AG04449 (cell line): ENCODE results near the gene ALS2CL.

Experiments
- CTCF ChIA-PET: fragments of 350-600 bp; formaldehyde crosslinking; extraction: SDS; loops from one replicate; lab custom pipeline; 2021; ENCODE audit warnings: antibody characterized with exemption; lab: Yijun Ruan, JAX
- POLR2A ChIA-PET: fragments of 400-600, 350-600 bp; formaldehyde crosslinking; extraction: SDS; loops from one replicate; lab custom pipeline; 2020; ENCODE audit warnings: antibody characterized with exemption, inconsistent platforms; lab: Yijun Ruan, JAX
- DNase-seq: peaks from one replicate; pipeline ENCODE4 v3.0.0-alpha.2; 2010; ENCODE audit warnings: low read depth, low spot score
- H3K4me3 ChIP-seq: 2 replicates; pipeline ENCODE4 v1.5.1; 2011; ENCODE audit warnings: low read depth, mild to moderate bottlenecking, control low read depth, low read length
- TF ChIP-seq, protein P1 (sequence below): IDR thresholded peaks from one replicate; pipeline ENCODE4 v1.5.1; 2011; ENCODE audit warnings: mild to moderate bottlenecking, moderate library complexity, low read length, control low read depth, inconsistent platforms; ENCODE audit not compliant: insufficient read depth; ENCODE audit errors: missing control alignments

The ALS2CL gene

DNA sequence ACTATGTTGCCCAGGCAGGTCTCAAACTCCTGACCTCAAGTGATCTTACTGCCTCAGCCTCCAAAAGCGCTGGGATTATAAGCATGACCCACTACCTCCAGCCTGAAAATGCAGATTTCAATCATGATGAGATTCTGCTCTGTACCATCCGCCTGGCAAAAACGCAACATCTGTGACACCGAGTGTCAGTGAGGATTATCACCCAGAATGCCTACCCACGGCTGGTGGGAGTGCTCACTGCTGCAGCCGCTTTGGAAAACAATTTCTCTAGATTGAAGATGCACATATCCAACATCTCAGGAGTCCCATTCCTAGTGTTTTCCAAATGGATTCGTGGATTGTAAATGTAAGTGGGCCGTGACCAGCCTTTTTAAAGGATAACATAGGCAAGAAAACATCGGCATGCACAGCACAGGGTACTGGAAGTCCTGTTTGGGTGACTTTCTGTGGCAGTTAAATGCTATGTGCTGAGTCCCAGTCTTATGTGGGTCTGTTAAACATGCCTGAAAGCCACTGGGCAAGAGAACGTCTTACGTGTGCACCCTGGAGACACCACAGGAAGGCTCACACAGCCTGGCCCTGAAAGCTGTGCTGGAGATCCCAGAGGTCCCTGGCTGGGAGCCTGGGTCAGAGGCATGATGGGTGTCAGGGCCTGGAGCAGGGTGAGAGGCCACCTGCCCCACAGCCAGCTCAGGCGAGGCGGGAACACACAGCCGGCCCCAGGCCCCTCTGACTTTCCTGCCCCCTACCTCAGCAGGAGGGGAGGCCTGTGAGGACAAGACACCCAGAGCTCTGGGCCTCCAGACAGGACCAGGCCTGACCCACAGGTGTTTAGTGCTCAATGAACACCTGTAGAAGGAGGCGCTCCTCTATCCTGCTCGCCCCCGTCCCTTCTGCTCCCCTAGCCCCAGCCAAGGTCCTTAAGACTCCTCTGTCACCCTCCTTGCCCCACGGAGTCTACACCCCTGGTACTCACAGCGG is 23.3 kb upstream of the ALS2CL start:
- no peak overlapping the region for H3K4me3 ChIP-seq
- no peak for DNase-seq
- TF ChIP-seq, protein P1, sequence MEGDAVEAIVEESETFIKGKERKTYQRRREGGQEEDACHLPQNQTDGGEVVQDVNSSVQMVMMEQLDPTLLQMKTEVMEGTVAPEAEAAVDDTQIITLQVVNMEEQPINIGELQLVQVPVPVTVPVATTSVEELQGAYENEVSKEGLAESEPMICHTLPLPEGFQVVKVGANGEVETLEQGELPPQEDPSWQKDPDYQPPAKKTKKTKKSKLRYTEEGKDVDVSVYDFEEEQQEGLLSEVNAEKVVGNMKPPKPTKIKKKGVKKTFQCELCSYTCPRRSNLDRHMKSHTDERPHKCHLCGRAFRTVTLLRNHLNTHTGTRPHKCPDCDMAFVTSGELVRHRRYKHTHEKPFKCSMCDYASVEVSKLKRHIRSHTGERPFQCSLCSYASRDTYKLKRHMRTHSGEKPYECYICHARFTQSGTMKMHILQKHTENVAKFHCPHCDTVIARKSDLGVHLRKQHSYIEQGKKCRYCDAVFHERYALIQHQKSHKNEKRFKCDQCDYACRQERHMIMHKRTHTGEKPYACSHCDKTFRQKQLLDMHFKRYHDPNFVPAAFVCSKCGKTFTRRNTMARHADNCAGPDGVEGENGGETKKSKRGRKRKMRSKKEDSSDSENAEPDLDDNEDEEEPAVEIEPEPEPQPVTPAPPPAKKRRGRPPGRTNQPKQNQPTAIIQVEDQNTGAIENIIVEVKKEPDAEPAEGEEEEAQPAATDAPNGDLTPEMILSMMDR: no peak
- CTCF ChIA-PET: interaction anchor here (1.0 to 4.0 kb wide), 3 partner anchors 10 to 178 kb away, joined by 3 to 29 read pairs (median 3); no protein-coding TSS in a partner anchor
- POLR2A ChIA-PET: no interaction called here

DNA sequence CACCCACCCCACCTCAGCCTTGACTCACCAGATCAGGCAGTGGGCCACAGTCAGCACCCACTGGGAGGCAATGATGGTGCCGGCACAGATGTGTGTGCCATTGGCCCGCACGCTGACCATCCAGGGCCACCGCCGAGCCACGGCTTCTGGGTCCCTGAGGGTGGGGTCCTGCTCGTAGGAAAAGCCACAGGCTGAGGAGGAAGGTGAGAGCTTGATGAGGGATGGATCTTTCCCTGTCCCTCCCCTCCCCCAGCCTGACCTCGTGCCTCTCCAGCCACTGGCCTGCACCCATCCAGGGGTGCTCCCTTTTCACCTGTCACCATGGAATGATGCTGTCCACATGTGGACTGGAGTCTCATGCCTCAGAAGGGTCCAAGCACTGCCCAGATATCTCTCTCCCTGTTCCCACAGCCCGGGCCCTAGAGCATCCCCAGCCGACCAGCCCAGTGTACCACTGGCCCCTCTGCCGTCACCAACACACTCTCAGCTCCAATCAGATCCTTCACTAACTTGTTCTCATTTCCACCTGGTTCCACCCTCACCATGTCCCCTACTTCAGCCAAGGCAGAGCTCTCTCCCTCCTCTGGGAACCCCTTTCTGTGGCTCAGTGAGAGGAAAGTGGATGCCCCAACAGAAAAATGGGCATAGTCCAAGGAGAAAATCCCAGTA is 22.2 kb upstream of the ALS2CL start:
- CTCF ChIA-PET: interaction anchor here (1.0 to 4.0 kb wide), 3 partner anchors 9 to 179 kb away, joined by 3 to 29 read pairs (median 6); no protein-coding TSS in a partner anchor
- no peak overlapping the region for H3K4me3 ChIP-seq
- TF ChIP-seq, protein P1: no peak
- DNase-seq: no peak
- POLR2A ChIA-PET: interaction anchor here (0.7 kb wide), 1 partner anchor 27 kb away, joined by 3 read pairs; no protein-coding TSS in a partner anchor

DNA sequence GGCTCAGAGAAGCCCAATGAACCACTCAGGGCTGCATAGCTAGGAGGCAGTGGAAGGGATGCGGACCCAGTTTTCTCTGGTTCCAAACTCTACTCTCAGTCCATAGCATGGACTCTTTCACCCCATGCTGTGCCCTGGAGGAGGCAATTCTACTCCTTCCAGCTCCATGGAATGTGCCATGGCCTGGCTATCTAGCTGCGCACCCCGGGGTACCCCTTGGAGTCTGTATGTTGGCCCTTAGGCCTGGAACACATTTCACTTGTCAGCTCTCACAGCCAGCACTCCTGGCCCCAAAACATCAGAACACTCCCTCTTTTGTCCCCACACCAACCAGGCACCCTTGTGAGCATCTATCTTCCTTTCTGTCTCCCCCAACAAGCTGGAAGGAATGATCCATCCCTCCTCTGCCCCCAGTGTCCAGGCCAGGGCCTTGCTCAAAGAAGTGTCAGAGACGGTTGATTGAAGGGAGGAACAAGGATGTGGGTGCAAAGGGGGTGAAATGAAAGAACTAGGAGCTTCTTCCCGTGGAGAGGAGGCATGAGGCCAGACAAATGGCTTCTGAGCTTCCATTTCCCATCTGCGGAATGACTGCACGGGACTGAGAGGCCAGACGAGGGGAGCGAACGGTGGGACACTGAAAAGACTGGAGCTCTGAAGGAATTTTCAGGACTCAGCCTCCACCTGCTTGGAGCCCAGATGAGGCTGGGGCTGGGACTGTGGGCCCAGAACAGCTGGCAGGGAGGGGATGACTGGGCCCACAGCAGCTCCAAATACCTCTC is 21.4 kb upstream of the ALS2CL start:
- CTCF ChIA-PET: interaction anchor here (1.4 to 4.0 kb wide), 4 partner anchors 9 to 152 kb away, joined by 3 to 29 read pairs (median 5); no protein-coding TSS in a partner anchor

DNA sequence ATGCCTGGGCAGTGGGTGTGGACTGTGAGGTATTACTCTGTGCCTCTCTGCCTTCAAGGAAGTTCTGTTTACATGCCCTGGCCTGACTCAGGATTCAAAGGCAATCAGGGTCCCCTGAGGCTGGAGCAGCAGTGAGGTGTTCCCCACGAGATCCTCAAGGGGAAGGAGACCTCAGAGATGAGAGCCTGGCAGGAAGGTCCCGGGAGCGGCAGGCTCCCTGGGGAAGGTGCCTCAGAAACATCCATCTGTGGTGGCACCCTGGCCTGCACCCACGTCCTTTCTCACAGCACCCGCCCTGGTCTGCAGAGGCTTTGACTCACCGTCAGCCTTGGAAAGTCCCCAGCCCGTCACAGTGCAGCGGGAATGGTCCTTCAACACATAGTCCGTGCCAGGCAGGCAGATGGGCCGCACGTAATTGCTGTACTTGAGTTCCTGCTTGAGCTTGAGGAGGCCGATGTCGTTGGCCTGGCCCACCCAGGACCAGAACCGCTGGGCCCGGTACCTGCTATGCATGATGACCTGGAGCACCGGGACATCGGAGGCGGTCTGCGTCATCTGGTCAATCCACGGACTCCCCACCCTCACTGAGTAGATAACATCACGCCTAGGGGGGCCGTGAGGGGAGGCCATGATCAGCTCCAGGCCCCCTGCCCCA is 20.5 kb upstream of the ALS2CL start:
- TF ChIP-seq, protein P1: no peak
- ChIA-PET POLR2A (no interaction called here), CTCF (interaction anchor here (1.0 to 4.0 kb wide), 5 partner anchors 8 to 153 kb away, joined by 3 to 29 read pairs (median 4); partner anchors contain the start of gene TMIE)
- no peak for DNase-seq
- no peak overlapping the region for H3K4me3 ChIP-seq

More for the DNA sequence above, 21.4 kb upstream of the ALS2CL start:
- no peak for DNase-seq
- POLR2A ChIA-PET: interaction anchor here (0.7 kb wide), 1 partner anchor 28 kb away, joined by 3 read pairs; no protein-coding TSS in a partner anchor
- TF ChIP-seq, protein P1: no peak
- no peak overlapping the region for H3K4me3 ChIP-seq

DNA sequence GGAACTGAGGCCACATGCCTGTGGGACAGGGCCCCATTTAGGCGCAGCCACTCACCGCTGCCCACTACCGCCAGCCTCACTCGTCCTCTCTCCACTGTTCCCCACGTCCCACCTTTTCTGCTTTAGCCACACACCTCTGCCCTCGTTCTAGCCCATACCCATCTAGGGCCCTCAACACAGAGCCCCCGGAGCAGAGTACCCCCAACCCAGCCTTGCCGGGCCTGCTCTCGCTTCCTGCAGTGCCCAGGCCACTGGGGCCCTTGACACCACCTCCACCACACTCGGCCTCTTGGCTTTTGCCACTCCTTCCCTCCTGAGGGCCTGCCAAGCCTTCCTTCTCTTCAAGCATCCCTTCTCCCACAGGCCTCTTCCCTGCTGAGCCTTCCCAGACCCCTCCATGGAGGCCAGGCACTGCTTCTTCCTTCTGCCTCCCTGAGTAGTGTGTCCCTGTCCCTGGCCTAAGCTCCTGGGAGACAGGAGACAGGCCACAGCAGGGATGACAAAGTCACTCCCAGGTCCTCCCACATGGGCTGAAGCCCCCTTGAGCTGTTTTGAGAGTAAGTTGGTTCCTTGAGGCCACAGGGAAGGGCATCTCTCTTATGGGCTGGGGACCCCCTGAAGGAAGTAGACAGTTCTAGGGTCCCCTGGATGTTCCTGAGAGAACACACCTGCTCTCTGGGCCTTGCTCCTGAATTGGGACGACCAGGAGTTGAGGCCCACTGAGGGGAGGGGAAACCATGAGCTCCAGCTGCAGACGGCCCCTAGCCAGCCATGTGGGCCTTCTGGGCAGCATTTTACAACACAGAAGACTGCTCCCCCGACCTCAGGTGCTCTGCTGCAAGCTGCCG is 19.8 kb upstream of the ALS2CL start:
- ChIA-PET CTCF (interaction anchor here (0.8 to 1.7 kb wide), 3 partner anchors 10 to 196 kb away, joined by 3 to 4 read pairs (median 3); partner anchors contain the start of gene TMIE), POLR2A (no interaction called here)
- DNase-seq: no peak
- TF ChIP-seq, protein P1: no peak
- H3K4me3 ChIP-seq: no peak overlapping the region
